ENCODE measurements around the gene MAN2B2. TPM values are rescaled to one million over a fixed set of nuclear protein-coding genes. Genes with fewer than 3 reads are reported as not detected.

Gene MAN2B2
- total RNA-seq, 4 donors from 2014 or later: 14.1 to 33.7 (median 27.0) TPM

DNA sequence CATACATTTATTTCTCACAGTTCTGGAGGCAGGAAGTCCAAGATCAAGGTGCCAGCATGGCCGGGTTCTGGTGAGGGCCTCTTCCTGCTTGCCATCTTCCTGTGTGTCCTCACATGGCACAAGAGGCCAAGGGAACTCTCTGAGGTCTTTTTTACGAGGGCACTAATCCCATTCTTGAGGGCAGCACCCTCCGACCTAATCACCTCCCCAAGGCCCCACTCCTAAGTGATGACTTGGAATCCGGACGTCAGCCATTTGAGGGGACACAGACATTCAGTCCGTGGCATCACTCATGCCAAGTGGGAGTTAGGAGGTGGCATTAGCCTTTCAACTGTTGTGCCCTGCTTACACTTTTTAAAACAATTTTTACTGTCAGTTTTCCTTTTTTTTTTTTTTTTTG lies 27.3 kb downstream of the MAN2B2 start:
- no peak for DNase-seq (ENCODE audit: low spot score in 2 of 2)
- 96 to 99% methylated on average over 6 of the region's 6 CpGs for WGBS, 2 donors
- intact Hi-C loops (cut with DNase I; ENCODE audit: low total_unique reads): no loop called here
- no peak overlapping the region for H3K4me3 ChIP-seq (ENCODE audit: low read depth, poor library complexity, severe bottlenecking)
- TF ChIP-seq, protein P1, sequence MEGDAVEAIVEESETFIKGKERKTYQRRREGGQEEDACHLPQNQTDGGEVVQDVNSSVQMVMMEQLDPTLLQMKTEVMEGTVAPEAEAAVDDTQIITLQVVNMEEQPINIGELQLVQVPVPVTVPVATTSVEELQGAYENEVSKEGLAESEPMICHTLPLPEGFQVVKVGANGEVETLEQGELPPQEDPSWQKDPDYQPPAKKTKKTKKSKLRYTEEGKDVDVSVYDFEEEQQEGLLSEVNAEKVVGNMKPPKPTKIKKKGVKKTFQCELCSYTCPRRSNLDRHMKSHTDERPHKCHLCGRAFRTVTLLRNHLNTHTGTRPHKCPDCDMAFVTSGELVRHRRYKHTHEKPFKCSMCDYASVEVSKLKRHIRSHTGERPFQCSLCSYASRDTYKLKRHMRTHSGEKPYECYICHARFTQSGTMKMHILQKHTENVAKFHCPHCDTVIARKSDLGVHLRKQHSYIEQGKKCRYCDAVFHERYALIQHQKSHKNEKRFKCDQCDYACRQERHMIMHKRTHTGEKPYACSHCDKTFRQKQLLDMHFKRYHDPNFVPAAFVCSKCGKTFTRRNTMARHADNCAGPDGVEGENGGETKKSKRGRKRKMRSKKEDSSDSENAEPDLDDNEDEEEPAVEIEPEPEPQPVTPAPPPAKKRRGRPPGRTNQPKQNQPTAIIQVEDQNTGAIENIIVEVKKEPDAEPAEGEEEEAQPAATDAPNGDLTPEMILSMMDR (IDR thresholded peaks at IDR 0.05): no peak
- no peak for TF ChIP-seq POLR2A (IDR thresholded peaks at IDR 0.05)

- intact Hi-C loops (cut with DNase I; ENCODE audit: low total_unique reads): no loop called here
- 95 to 100% methylated on average over 8 to 12 of the region's 12 CpGs for WGBS, 2 donors
- H3K4me3 ChIP-seq (ENCODE audit: low read depth, poor library complexity, severe bottlenecking): no peak overlapping the region
- TF ChIP-seq, protein P1 (IDR thresholded peaks at IDR 0.05): no peak
- TF ChIP-seq POLR2A (IDR thresholded peaks at IDR 0.05): no peak
- DNase-seq (ENCODE audit: low spot score in 2 of 2): no peak
Measured at GRCh38 chr4:6603128-6603527, 28.1 kb downstream of the MAN2B2 start.

DNA sequence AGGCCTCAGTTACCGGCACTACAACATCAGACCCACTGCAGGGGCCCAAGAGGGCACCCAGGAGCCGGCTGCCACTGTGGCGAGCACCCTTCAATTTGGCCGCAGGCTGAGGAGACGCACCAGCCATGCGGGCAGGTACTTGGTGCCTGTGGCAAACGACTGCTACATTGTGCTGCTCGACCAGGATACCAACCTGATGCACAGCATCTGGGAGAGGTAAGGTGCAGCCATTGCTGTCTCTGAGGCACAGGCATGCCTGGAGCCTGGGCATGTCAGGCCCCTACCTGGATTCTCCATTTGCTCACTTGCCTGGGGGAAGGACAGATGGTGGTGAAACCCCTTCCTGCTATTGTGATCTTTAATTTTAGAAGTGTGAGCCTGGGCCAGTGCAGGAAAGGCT lies 30.1 kb downstream of the MAN2B2 start:
- 99 to 100% methylated on average over 1 to 8 of the region's 8 CpGs for WGBS, 2 donors
- no peak overlapping the region for H3K4me3 ChIP-seq (ENCODE audit: low read depth, poor library complexity, severe bottlenecking)
- DNase-seq (ENCODE audit: low spot score in 2 of 2): no peak
- intact Hi-C loops (cut with DNase I; ENCODE audit: low total_unique reads): no loop called here
- TF ChIP-seq, protein P1 (IDR thresholded peaks at IDR 0.05): no peak
- TF ChIP-seq POLR2A (IDR thresholded peaks at IDR 0.05): no peak

DNA sequence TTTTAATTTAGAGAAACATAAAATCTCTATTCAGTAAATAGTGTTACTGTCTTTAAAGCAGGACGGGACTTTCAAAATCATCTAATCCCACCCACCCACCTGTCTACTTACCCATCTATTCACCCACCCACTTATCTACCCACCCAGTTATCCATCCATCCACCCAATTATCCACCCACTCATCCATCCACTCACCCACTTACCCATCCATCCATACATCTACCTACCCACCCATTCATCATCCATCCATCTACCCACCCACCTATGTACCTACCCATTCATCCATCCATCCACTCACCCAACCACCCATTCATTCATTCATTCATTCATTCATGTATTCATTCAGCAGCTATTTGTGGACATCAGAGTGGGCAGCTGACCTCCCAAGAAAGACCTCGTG lies 30.6 kb downstream of the MAN2B2 start:
- 98 to 99% methylated on average over 2 of the region's 2 CpGs for WGBS, 2 donors
- no peak overlapping the region for H3K4me3 ChIP-seq (ENCODE audit: low read depth, poor library complexity, severe bottlenecking)
- DNase-seq (ENCODE audit: low spot score in 2 of 2): no peak
- TF ChIP-seq, protein P1 (IDR thresholded peaks at IDR 0.05): no peak
- TF ChIP-seq POLR2A (IDR thresholded peaks at IDR 0.05): no peak
- intact Hi-C loops (cut with DNase I; ENCODE audit: low total_unique reads): no loop called here

GRCh38 chr4:6606465-6607235 lies 31.7 kb downstream of the MAN2B2 start:
- no peak for DNase-seq (ENCODE audit: low spot score in 2 of 2)
- H3K4me3 ChIP-seq (ENCODE audit: low read depth, poor library complexity, severe bottlenecking): no peak overlapping the region
- WGBS, 2 donors: 87 to 89% methylated on average over 10 of the region's 10 CpGs
- intact Hi-C loops (cut with DNase I; ENCODE audit: low total_unique reads): no loop called here
- no peak for TF ChIP-seq POLR2A (IDR thresholded peaks at IDR 0.05)
- TF ChIP-seq, protein P1 (IDR thresholded peaks at IDR 0.05): no peak

All from lower leg skin (tissue), 4 donors.